ENCODE measurements around the gene GNA14. TPM values are rescaled to one million over a fixed set of nuclear protein-coding genes. Genes with fewer than 3 reads are reported as not detected.
A peak's percentile ranks its signal among the peaks of the same experiment; 100 is the strongest.

The GNA14 gene
- total RNA-seq, 1 experiment from 2014 or later: 1.3 TPM

DNA sequence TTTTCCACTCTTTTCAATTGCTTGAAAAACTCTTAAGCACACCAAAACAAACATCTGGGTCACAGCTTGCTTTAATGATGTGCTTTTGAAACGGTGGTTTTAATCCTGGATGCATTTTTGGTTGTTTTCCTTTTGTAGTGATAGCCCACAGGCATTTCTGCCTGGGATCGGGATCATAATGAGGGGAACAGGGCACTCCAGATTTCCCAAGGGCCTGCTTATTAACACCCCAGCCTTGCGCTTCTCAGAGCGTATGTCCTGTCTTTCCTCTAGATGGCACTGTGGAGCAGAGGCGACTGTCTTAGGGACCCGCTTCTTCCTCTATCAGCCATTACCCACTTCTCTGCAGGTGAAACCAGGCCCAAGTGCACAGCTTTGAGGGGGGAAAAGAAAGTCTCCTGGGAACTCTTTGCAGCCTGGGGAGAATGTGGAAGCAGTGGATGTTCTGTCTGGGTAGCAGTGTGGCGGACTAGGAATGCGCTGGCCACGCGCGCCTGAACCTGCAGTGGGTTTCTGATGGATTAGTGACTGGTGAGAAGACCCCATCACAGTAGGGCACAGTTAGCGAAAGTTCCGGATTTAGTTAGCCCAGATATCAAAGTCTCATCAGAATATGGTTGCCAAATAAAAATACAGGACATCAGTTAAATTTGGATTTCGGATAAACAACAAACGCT, 190.1 kb downstream of the GNA14 start:
- Histone ChIP-seq H3K36me3 (ENCODE audit: low read depth) (no peaks in the 10 kb centered on the region), H3K9me3 (ENCODE audit: insufficient read depth, low read depth) (no peaks in the 10 kb centered on the region), H2AFZ (no peak overlapping the region), H3K9me2 (ENCODE audit: insufficient read depth) (no peaks in the 10 kb centered on the region), H3K4me1 (replicated peaks; ENCODE audit: insufficient read depth) (no peaks in the 10 kb centered on the region), H3K27ac (no peak overlapping the region), H3K4me3 (no peak overlapping the region), H3F3A (ENCODE audit: insufficient read depth, low read depth) (no peaks in the 10 kb centered on the region), H4K20me1 (ENCODE audit: insufficient read depth) (no peaks in the 10 kb centered on the region), H3K79me2 (ENCODE audit: low read depth) (no peaks in the 10 kb centered on the region), H3K27me3 (ENCODE audit: insufficient read depth, low read depth) (no peaks in the 10 kb centered on the region), H3K4me2 (no peak overlapping the region)
- TF ChIP-seq EZH2 (IDR thresholded peaks at IDR 0.05; ENCODE audit: low read depth): no peak
- TF ChIP-seq, protein P1, sequence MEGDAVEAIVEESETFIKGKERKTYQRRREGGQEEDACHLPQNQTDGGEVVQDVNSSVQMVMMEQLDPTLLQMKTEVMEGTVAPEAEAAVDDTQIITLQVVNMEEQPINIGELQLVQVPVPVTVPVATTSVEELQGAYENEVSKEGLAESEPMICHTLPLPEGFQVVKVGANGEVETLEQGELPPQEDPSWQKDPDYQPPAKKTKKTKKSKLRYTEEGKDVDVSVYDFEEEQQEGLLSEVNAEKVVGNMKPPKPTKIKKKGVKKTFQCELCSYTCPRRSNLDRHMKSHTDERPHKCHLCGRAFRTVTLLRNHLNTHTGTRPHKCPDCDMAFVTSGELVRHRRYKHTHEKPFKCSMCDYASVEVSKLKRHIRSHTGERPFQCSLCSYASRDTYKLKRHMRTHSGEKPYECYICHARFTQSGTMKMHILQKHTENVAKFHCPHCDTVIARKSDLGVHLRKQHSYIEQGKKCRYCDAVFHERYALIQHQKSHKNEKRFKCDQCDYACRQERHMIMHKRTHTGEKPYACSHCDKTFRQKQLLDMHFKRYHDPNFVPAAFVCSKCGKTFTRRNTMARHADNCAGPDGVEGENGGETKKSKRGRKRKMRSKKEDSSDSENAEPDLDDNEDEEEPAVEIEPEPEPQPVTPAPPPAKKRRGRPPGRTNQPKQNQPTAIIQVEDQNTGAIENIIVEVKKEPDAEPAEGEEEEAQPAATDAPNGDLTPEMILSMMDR (conservative IDR thresholded peaks at IDR 0.05): peak; percentile 84
- POLR2A ChIA-PET (ENCODE audit: unreplicated experiment): interaction anchor here (0.7 kb wide), 1 partner anchor 709 kb away, joined by 14 read pairs; no protein-coding TSS in a partner anchor
- peak; percentile 49 to 56 for DNase-seq
- no TSS peak for BruUV-seq (replicated peaks)
- CTCF ChIA-PET: interaction anchor here (0.6 to 2.3 kb wide), 5 partner anchors 16 to 299 kb away, joined by 3 to 10 read pairs (median 3); no protein-coding TSS in a partner anchor
- intact Hi-C loops (cut with micrococcal nuclease; ENCODE audit: unreplicated experiment): loop anchor here (1.0 to 5.0 kb wide), 7 partner anchors 129 to 664 kb away; partner anchors contain the start of gene GNA14

DNA sequence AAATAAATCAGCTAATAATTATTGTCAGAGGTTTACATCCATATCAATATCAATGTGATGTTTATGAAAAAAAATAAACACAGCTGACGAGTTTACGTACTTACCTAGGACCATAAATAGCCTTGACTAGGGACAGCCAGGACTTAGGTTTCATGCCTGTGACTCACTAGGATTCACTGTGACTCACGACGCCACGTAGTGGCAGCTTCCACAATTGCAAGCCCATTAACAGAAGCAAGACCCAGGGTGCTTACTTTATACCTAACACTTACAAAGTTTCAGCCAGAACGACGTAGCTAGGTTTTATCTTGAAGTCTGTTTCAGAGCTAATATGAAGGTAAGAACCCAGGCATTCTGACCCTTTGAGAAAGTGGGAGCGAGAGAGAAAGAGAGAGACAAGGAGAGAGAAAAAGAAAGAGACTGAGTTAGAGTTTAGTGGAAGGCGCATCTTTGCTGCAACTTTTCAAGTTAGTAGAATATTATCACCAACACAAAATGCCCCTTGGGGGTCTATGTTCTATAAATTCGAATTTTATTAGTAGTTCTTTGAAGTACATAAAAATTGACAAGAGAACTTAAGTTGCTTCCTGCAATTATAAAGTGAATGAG, 191.2 kb downstream of the GNA14 start:
- BruUV-seq (replicated peaks): no TSS peak
- no peak overlapping the region for H3K27ac ChIP-seq
- no peaks in the 10 kb centered on the region for H3K9me2 ChIP-seq (ENCODE audit: insufficient read depth)
- no peak overlapping the region for H3K4me3 ChIP-seq
- TF ChIP-seq, protein P1 (conservative IDR thresholded peaks at IDR 0.05): peak; percentile 93
- no peak for TF ChIP-seq EZH2 (IDR thresholded peaks at IDR 0.05; ENCODE audit: low read depth)
- no peaks in the 10 kb centered on the region for H3K36me3 ChIP-seq (ENCODE audit: low read depth)
- H3K9me3 ChIP-seq (ENCODE audit: insufficient read depth, low read depth): no peaks in the 10 kb centered on the region
- CTCF ChIA-PET: interaction anchor here (0.7 to 2.3 kb wide), 6 partner anchors 15 to 521 kb away, joined by 3 to 10 read pairs (median 6); no protein-coding TSS in a partner anchor
- no peaks in the 10 kb centered on the region for H3K79me2 ChIP-seq (ENCODE audit: low read depth)
- H4K20me1 ChIP-seq (ENCODE audit: insufficient read depth): no peaks in the 10 kb centered on the region
- DNase-seq: peak; percentile 75 to 84
- no peak overlapping the region for H2AFZ ChIP-seq
- H3K4me1 ChIP-seq (replicated peaks; ENCODE audit: insufficient read depth): no peaks in the 10 kb centered on the region
- POLR2A ChIA-PET (ENCODE audit: unreplicated experiment): interaction anchor here (0.6 to 0.7 kb wide), 3 partner anchors 261 to 839 kb away, joined by 6 to 14 read pairs (median 7); no protein-coding TSS in a partner anchor
- no peaks in the 10 kb centered on the region for H3K27me3 ChIP-seq (ENCODE audit: insufficient read depth, low read depth)
- H3K4me2 ChIP-seq: 0 out of 2 replicates have a peak overlapping the region, but pooled peaks have one; percentile 32
- no peaks in the 10 kb centered on the region for H3F3A ChIP-seq (ENCODE audit: insufficient read depth, low read depth)
- intact Hi-C loops (cut with micrococcal nuclease; ENCODE audit: unreplicated experiment): loop anchor here (5.0 kb wide), 5 partner anchors 130 to 665 kb away; no protein-coding TSS in a partner anchor

DNA sequence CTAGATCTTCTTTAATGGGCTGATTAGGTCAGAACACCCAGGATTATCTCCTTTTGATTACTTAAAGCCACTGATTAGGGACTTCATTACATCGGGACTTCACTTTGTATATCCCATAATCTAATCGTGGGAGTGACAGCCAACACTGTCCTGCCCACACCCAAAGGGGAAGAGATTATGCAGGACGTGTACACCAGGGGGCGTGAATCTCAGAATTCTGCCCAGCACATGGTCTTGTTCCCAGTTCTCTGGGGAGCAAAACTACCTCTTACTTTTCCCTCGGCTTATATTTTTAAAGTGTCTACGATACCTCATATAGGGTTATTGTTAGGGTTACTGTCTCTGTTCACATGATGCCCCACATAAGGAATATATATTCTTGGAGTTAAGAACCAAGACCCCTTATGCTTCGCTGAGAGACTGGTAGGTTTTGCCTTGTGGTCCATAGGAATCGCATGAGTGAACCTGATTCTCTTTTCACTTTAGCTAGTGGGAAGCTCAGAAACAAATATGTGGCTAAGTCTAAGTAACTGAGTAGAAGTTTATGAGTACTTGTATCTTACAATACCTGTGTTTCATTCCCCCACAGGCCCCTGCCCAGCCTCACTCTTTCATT, 192.7 kb downstream of the GNA14 start:
- Histone ChIP-seq H3K79me2 (ENCODE audit: low read depth) (no peaks in the 10 kb centered on the region), H3K9me2 (ENCODE audit: insufficient read depth) (no peaks in the 10 kb centered on the region), H3K27me3 (ENCODE audit: insufficient read depth, low read depth) (no peaks in the 10 kb centered on the region), H4K20me1 (ENCODE audit: insufficient read depth) (no peaks in the 10 kb centered on the region), H3K4me2 (no peak overlapping the region), H3K36me3 (ENCODE audit: low read depth) (no peaks in the 10 kb centered on the region), H3K4me3 (no peak overlapping the region), H2AFZ (no peak overlapping the region), H3K27ac (no peak overlapping the region), H3F3A (ENCODE audit: insufficient read depth, low read depth) (no peaks in the 10 kb centered on the region), H3K4me1 (replicated peaks; ENCODE audit: insufficient read depth) (no peaks in the 10 kb centered on the region), H3K9me3 (ENCODE audit: insufficient read depth, low read depth) (no peaks in the 10 kb centered on the region)
- ChIA-PET POLR2A (ENCODE audit: unreplicated experiment) (no interaction called here), CTCF (interaction anchor here (0.6 to 1.4 kb wide), 2 partner anchors 22 to 411 kb away, joined by 3 to 5 read pairs; no protein-coding TSS in a partner anchor)
- intact Hi-C loops (cut with micrococcal nuclease; ENCODE audit: unreplicated experiment): loop anchor here (5.0 kb wide), 5 partner anchors 132 to 667 kb away; no protein-coding TSS in a partner anchor
- no peak for DNase-seq
- no TSS peak for BruUV-seq (replicated peaks)
- TF ChIP-seq, protein P1 (conservative IDR thresholded peaks at IDR 0.05): peak; percentile 44
- TF ChIP-seq EZH2 (IDR thresholded peaks at IDR 0.05; ENCODE audit: low read depth): no peak

Data from PC-9 (cell line).